B cell (primary cell): ENCODE results near the gene TPCN2. TPM values are rescaled to one million over a fixed set of nuclear protein-coding genes. Genes with fewer than 3 reads are reported as not detected.

Source experiments
- ATAC-seq: fragments of 200-7000 bp; cut with Tn5 transposase; one replicate; pipeline ENCODE4 v1.10.0; 2021; ENCODE audit warnings: low read depth, mild to moderate bottlenecking, moderate number of reproducible peaks, moderate library complexity
- CTCF ChIA-PET: fragments of 350-600 bp; sonication (Branson Sonifier 250); formaldehyde crosslinking; loops from one replicate; lab custom pipeline; 2021; ENCODE audit warnings: antibody characterized with exemption, inconsistent platforms; lab: Charles Lee
- POLR2A ChIA-PET: fragments of 350-600 bp; sonication (Branson Sonifier 250); formaldehyde crosslinking; loops from one replicate; lab custom pipeline; 2021; ENCODE audit warnings: antibody characterized with exemption; lab: Charles Lee
- DNase-seq: peaks from one replicate; pipeline ENCODE4 v3.0.0; 2013
- H2AFZ ChIP-seq: 2 replicates; pipeline ENCODE4 v1.6.1; 2012; ENCODE audit warnings: mild to moderate bottlenecking, low read depth, low read length; ENCODE audit not compliant: insufficient read depth, poor library complexity, severe bottlenecking
- H3K27ac ChIP-seq, 2 donors: 1 replicate in 1 of 2; 2 replicates in 1 of 2; pipeline ENCODE4 v1.5.1; 2012 to 2013; ENCODE audit warnings: low read length in 2 of 2, mild to moderate bottlenecking in 2 of 2, moderate library complexity in 1 of 2
- H3K27me3 ChIP-seq, 4 experiments: fragments of 200-600 bp in 1 of 4; sonication (generic) in 1 of 4; replicated peaks in 1 of 4; 1 replicate in 2 of 4; 2 replicates in 2 of 4; pipeline versions ENCODE4 v1.6.1 to v1.7.0; 2013 to 2016; ENCODE audit warnings: low read length in 3 of 4, mild to moderate bottlenecking in 2 of 4, mixed read lengths in 1 of 4, moderate library complexity in 1 of 4; ENCODE audit not compliant: insufficient read depth in 4 of 4, control insufficient read depth in 3 of 4; ENCODE audit errors: control extremely low read depth in 1 of 4
- H3K36me3 ChIP-seq, 2 experiments: replicated peaks in 1 of 2; 1 replicate in 1 of 2; 2 replicates in 1 of 2; pipeline versions ENCODE4 v1.6.1 to v1.7.1; 2013; ENCODE audit warnings: low read length in 1 of 2; ENCODE audit not compliant: insufficient read depth in 2 of 2, control insufficient read depth in 1 of 2; ENCODE audit errors: control extremely low read depth in 1 of 2, extremely low read depth in 1 of 2
- H3K4me1 ChIP-seq, 2 donors: fragments of 200-600 bp in 1 of 2; sonication (generic) in 1 of 2; 1 replicate in 1 of 2; 2 replicates in 1 of 2; pipeline versions ENCODE4 v1.5.1 to v1.6.1; 2013 to 2017; ENCODE audit warnings: low read length in 2 of 2; ENCODE audit not compliant: control insufficient read depth in 2 of 2, insufficient read depth in 2 of 2
- H3K4me2 ChIP-seq: replicated peaks from 2 replicates; pipeline ENCODE3; 2012; ENCODE audit warnings: mild to moderate bottlenecking, low read depth, low read length; ENCODE audit not compliant: poor library complexity, severe bottlenecking
- H3K4me3 ChIP-seq, 5 experiments: fragments of 200-600 bp in 1 of 5; sonication (generic) in 1 of 5; 1 replicate in 3 of 5; 2 replicates in 2 of 5; pipeline versions ENCODE4 v1.5.1 to v1.7.0; 2011 to 2016; ENCODE audit warnings: low read length in 4 of 5, mild to moderate bottlenecking in 4 of 5, low read depth in 2 of 5, control low read depth in 1 of 5, moderate library complexity in 1 of 5; ENCODE audit not compliant: insufficient read depth in 1 of 5; ENCODE audit errors: control extremely low read depth in 1 of 5, extremely low read depth in 1 of 5
- H3K79me2 ChIP-seq: fragments of 200-600 bp; sonication (generic); one replicate; pipeline ENCODE4 v1.6.0; 2016; ENCODE audit warnings: low read length; ENCODE audit not compliant: control insufficient read depth, insufficient read depth
- H3K9ac ChIP-seq: fragments of 200-600 bp; sonication (generic); 2 replicates; pipeline ENCODE4 v1.6.1; 2017; ENCODE audit warnings: mild to moderate bottlenecking, low read length, moderate library complexity
- H3K9me3 ChIP-seq, 3 donors: one replicate each; pipeline versions ENCODE4 v1.6.1 to v1.7.1; 2013; ENCODE audit warnings: low read length in 2 of 3; ENCODE audit not compliant: control insufficient read depth in 2 of 3, insufficient read depth in 1 of 3; ENCODE audit errors: control extremely low read depth in 1 of 3
- H4K20me1 ChIP-seq: 2 replicates; pipeline ENCODE4 v1.6.0; 2012; ENCODE audit warnings: mild to moderate bottlenecking, low read length; ENCODE audit not compliant: insufficient read depth, control insufficient read depth, poor library complexity, severe bottlenecking
- H3K27ac Mint-ChIP-seq: one replicate; pipeline ENCODE4 v1.8.0; 2021; ENCODE audit warnings: mixed read lengths
- H3K27me3 Mint-ChIP-seq: one replicate; pipeline ENCODE4 v1.8.0; 2021; ENCODE audit warnings: mixed read lengths
- H3K4me1 Mint-ChIP-seq: one replicate; pipeline ENCODE4 v1.8.0; 2021; ENCODE audit warnings: mixed read lengths
- H3K4me3 Mint-ChIP-seq: one replicate; pipeline ENCODE4 v1.8.0; 2021; ENCODE audit warnings: mixed read lengths
- H3K9me3 Mint-ChIP-seq: one replicate; pipeline ENCODE4 v1.8.0; 2022; ENCODE audit warnings: mixed read lengths; ENCODE audit not compliant: insufficient read depth
- EZH2 ChIP-seq: IDR thresholded peaks from 2 replicates; pipeline ENCODE4 v1.6.1; 2012; ENCODE audit warnings: borderline replicate concordance, low read depth, mild to moderate bottlenecking, moderate library complexity, low read length; ENCODE audit not compliant: insufficient read depth, poor library complexity, severe bottlenecking
- WGBS: methylation state at CpG from one replicate; pipeline ENCODE4 v1.1.5; 2013; ENCODE audit warnings: missing lambda C conversion rate; ENCODE audit not compliant: insufficient coverage; 5-methylcytosine and 5-hydroxymethylcytosine counted together
- intact Hi-C: fragments of 100-400 bp; cut with micrococcal nuclease; formaldehyde crosslinking; loops from one replicate; pipeline ENCODE4 v1.10.0; 2022
- polyA plus RNA-seq: library from polyadenylated mRNA; depleted of rRNA; stranded (reverse); fragments of >200 nt; gene quantifications from 2 replicates; pipeline ENCODE4 v1.2.3, GENCODE V29; 2012
- total RNA-seq, 2 donors: library from RNA; stranded (reverse); fragments of 120-200 nt in 1 of 2; gene quantifications; 1 replicate in 1 of 2; 2 replicates in 1 of 2; pipeline versions ENCODE4 v1.2.3 to v1.2.4, GENCODE V29; 2013 to 2022
- TF ChIP-seq, protein P1 (sequence below): fragments of 200-600 bp; IDR thresholded peaks from one replicate; pipeline ENCODE4 v1.8.0; 2022; ENCODE audit warnings: antibody characterized with exemption, mild to moderate bottlenecking

Gene TPCN2
- total and polyA plus RNA-seq, 2 donors (not counting 1 experiment from before 2014, with no cell fraction given): 16.8 to 71.4 TPM

- no peaks in the 10 kb centered on the region for H3K4me1 ChIP-seq
- H3K27ac ChIP-seq: no peak overlapping the region
- Mint-ChIP-seq H3K27ac (no peak overlapping the region), H3K4me1 (no peaks in the 10 kb centered on the region), H3K4me3 (no peak overlapping the region), H3K9me3 (no peaks in the 10 kb centered on the region), H3K27me3 (peaks cover 9% of the 10 kb centered on the region)
- H3K27me3 ChIP-seq: no peaks in the 10 kb centered on the region
- no peaks in the 10 kb centered on the region for H3K79me2 ChIP-seq
- TF ChIP-seq, protein P1, sequence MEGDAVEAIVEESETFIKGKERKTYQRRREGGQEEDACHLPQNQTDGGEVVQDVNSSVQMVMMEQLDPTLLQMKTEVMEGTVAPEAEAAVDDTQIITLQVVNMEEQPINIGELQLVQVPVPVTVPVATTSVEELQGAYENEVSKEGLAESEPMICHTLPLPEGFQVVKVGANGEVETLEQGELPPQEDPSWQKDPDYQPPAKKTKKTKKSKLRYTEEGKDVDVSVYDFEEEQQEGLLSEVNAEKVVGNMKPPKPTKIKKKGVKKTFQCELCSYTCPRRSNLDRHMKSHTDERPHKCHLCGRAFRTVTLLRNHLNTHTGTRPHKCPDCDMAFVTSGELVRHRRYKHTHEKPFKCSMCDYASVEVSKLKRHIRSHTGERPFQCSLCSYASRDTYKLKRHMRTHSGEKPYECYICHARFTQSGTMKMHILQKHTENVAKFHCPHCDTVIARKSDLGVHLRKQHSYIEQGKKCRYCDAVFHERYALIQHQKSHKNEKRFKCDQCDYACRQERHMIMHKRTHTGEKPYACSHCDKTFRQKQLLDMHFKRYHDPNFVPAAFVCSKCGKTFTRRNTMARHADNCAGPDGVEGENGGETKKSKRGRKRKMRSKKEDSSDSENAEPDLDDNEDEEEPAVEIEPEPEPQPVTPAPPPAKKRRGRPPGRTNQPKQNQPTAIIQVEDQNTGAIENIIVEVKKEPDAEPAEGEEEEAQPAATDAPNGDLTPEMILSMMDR: no peak
- TF ChIP-seq EZH2: no peak
- no peak overlapping the region for H3K4me2 ChIP-seq
- no peak for ATAC-seq
- no peaks in the 10 kb centered on the region for H3K36me3 ChIP-seq
- 97% methylated on average over 8 of the region's 10 CpGs for WGBS
- ChIA-PET POLR2A (no interaction called here), CTCF (no interaction called here)
- H4K20me1 ChIP-seq: no peaks in the 10 kb centered on the region
- H3K9me3 ChIP-seq: no peaks in the 10 kb centered on the region
- no peak for DNase-seq
- H3K4me3 ChIP-seq: no peak overlapping the region
- intact Hi-C loops: no loop called here
- H3K9ac ChIP-seq: no peak overlapping the region
- H2AFZ ChIP-seq: no peak overlapping the region
Measured at GRCh38 chr11:69022260-69022659, 26.5 kb upstream of the TPCN2 start.

- CTCF ChIA-PET: no interaction called here
- intact Hi-C loops: no loop called here
Measured at GRCh38 chr11:69024509-69024908, 24.2 kb upstream of the TPCN2 start.

More at GRCh38 chr11:69024509-69024908, 24.2 kb upstream of the TPCN2 start:
- POLR2A ChIA-PET: no interaction called here
- Mint-ChIP-seq H3K27me3 (peaks cover 9% of the 10 kb centered on the region), H3K4me1 (no peaks in the 10 kb centered on the region), H3K9me3 (no peaks in the 10 kb centered on the region), H3K4me3 (no peak overlapping the region), H3K27ac (no peak overlapping the region)
- Histone ChIP-seq H3K79me2 (no peaks in the 10 kb centered on the region), H4K20me1 (no peaks in the 10 kb centered on the region), H3K9ac (no peak overlapping the region), H3K4me2 (no peak overlapping the region), H3K4me3 (no peak overlapping the region), H2AFZ (no peak overlapping the region), H3K27ac (no peak overlapping the region), H3K9me3 (no peaks in the 10 kb centered on the region), H3K27me3 (no peaks in the 10 kb centered on the region), H3K4me1 (no peaks in the 10 kb centered on the region), H3K36me3 (no peaks in the 10 kb centered on the region)
- DNase-seq: no peak
- ATAC-seq: no peak
- TF ChIP-seq, protein P1: no peak
- no peak for TF ChIP-seq EZH2
- WGBS: 79% methylated on average over 2 of the region's 6 CpGs
